Activated CD8-positive, alpha-beta T cell treated with anti-CD3 and anti-CD28 coated beads, Interleukin-2, amount 10 ng/mL, durations not matched to agents 7 days and 5 days (primary cell): Measurements from ENCODE around the gene FMN1. TPM values are rescaled to one million over a fixed set of nuclear protein-coding genes. Genes with fewer than 3 reads are reported as not detected.
"Not testable (repeated sequence)": the region's sequence is repeated elsewhere in the genome, so short reads cannot be mapped to it uniquely, and the experiment has no call there.

ENCODE experiments used
- ATAC-seq: fragments of 150-1000 bp; cut with Tn5 transposase; one replicate; pipeline ENCODE4 v1.10.0; 2021; ENCODE audit warnings: moderate library complexity
- CTCF ChIA-PET: fragments of 350-600 bp; sonication (Branson Sonifier 250); formaldehyde crosslinking; loops from one replicate; lab custom pipeline; 2021; ENCODE audit warnings: antibody characterized with exemption; lab: Charles Lee
- POLR2A ChIA-PET: fragments of 350-600 bp; sonication (Branson Sonifier 250); formaldehyde crosslinking; loops from one replicate; lab custom pipeline; 2021; ENCODE audit warnings: antibody characterized with exemption; lab: Charles Lee
- DNase-seq: peaks from one replicate; pipeline ENCODE4 v3.0.0-alpha.2; 2020
- H3K27ac Mint-ChIP-seq: one replicate; pipeline ENCODE4 v1.8.0; 2021; ENCODE audit warnings: mild to moderate bottlenecking, mixed read lengths
- H3K27me3 Mint-ChIP-seq: one replicate; pipeline ENCODE4 v1.8.0; 2021; ENCODE audit warnings: low read depth, mixed read lengths
- H3K36me3 Mint-ChIP-seq: one replicate; pipeline ENCODE4 v1.8.0; 2021; ENCODE audit warnings: low read depth, mixed read lengths
- H3K4me1 Mint-ChIP-seq: one replicate; pipeline ENCODE4 v1.8.0; 2021; ENCODE audit warnings: low read depth, mixed read lengths
- H3K4me3 Mint-ChIP-seq: one replicate; pipeline ENCODE4 v1.8.0; 2021; ENCODE audit warnings: mild to moderate bottlenecking, mixed read lengths
- H3K9me3 Mint-ChIP-seq: one replicate; pipeline ENCODE4 v1.8.0; 2022; ENCODE audit warnings: mixed read lengths; ENCODE audit not compliant: insufficient read depth
- total RNA-seq, 2 experiments: library from RNA; stranded (reverse); gene quantifications; one replicate each; pipeline ENCODE4 v1.2.3, GENCODE V29; 2021

Gene FMN1
- total RNA-seq, 2 experiments from 2014 or later: 0.05 TPM; not detected in 1

DNA sequence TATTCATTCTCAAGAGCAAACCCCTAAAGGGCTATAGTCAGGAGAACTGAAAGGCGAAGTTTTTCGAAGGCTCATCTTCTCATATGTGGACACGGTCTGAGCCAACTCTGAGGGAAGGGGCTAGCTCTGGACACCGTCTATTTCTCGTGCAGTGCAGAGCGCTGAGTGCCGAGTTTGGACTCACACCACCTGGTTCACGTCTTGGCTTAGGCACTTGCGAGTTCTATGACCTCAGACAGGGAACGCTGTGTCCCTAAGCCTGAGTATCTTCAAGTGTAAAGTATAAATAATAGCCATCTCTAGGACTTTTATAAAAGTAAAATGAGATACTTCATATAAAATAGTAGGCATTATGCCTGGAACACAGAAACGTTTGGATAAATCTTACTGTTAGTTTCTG is 223.7 kb downstream of the FMN1 start:
- Mint-ChIP-seq H3K4me1 (no peaks in the 10 kb centered on the region), H3K4me3 (no peak overlapping the region), H3K9me3 (no peaks in the 10 kb centered on the region), H3K27ac (no peak overlapping the region), H3K27me3 (peaks cover 3% of the 10 kb centered on the region), H3K36me3 (no peaks in the 10 kb centered on the region)
- POLR2A ChIA-PET: no interaction called here
- ATAC-seq (no peak), DNase-seq (no peak)
- CTCF ChIA-PET: no interaction called here

DNA sequence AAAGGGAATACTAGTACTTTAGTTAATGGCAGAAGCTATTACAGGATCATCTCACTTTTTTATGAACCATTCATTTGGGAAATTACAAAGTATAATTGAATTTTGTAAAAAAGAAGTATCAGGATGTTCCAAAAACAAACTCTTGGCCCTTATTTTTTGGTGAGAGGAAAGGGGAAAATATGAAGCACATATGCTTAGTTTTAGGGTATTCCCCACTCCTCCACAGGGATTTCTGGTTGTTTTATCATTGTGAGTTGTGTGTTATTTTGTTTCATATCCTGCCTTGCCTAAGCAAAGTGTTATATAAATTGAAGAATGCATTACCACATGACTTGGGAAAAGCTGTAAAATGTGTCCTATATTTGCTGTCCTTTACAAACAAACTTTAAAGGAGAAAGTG is 227.0 kb downstream of the FMN1 start:
- CTCF ChIA-PET: no interaction called here
- H3K4me1 Mint-ChIP-seq: no peaks in the 10 kb centered on the region
- no peaks in the 10 kb centered on the region for H3K27me3 Mint-ChIP-seq
- no peak overlapping the region for H3K27ac Mint-ChIP-seq
- H3K9me3 Mint-ChIP-seq: no peaks in the 10 kb centered on the region
- no peak for ATAC-seq
- H3K4me3 Mint-ChIP-seq: no peak overlapping the region
- POLR2A ChIA-PET: no interaction called here
- no peak for DNase-seq
- H3K36me3 Mint-ChIP-seq: no peaks in the 10 kb centered on the region

DNA sequence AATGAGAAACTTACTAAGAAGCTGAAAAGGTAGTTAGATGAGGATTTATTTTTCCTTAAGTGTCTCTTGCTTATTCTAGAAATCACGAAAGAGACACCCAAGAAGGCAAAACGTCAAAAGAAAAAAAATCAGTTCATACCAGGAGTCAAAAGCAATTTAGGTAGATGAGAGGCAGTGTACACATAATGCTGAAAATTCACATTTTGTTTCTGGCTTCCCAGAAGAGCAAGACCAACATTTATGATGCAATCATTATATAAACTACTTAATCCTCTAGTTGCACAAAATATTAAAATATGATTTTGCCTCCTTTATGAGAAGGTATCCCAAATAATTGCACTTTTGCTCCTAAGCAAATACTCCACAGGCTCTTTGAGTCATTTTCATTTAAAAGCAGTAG is 228.0 kb downstream of the FMN1 start:
- CTCF ChIA-PET: interaction anchor here (0.7 kb wide), 1 partner anchor 1287 kb away, joined by 3 read pairs; no protein-coding TSS in a partner anchor
- Mint-ChIP-seq H3K4me1 (no peaks in the 10 kb centered on the region), H3K36me3 (no peaks in the 10 kb centered on the region), H3K27ac (no peak overlapping the region), H3K9me3 (no peaks in the 10 kb centered on the region), H3K27me3 (no peaks in the 10 kb centered on the region), H3K4me3 (no peak overlapping the region)
- DNase-seq (no peak), ATAC-seq (no peak)
- POLR2A ChIA-PET: no interaction called here

DNA sequence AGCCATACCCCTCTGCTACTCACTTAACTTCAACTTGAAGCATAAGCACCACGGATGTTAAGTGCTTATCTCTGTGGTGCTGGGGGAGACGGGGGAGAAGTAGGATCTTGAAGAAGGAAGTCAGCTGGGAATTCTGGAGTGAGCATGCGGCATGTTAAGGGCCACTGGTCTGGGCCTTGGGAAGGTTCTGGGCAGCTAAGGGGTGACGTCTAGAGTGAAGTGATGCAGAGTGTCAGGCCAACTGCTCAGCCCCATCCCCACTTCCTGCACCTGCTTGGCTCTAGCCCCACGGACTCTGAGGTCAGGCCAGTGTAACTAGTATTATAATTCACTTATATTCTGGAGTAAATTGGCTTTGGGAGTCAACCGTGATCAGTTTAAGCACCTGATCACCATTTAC is 228.6 kb downstream of the FMN1 start:
- ATAC-seq (no peak), DNase-seq (no peak)
- Mint-ChIP-seq H3K4me1 (no peaks in the 10 kb centered on the region), H3K4me3 (no peak overlapping the region), H3K9me3 (no peaks in the 10 kb centered on the region), H3K27me3 (no peaks in the 10 kb centered on the region), H3K27ac (no peak overlapping the region), H3K36me3 (no peaks in the 10 kb centered on the region)
- CTCF ChIA-PET: interaction anchor here (0.7 kb wide), 1 partner anchor 1288 kb away, joined by 3 read pairs; no protein-coding TSS in a partner anchor
- POLR2A ChIA-PET: no interaction called here

DNA sequence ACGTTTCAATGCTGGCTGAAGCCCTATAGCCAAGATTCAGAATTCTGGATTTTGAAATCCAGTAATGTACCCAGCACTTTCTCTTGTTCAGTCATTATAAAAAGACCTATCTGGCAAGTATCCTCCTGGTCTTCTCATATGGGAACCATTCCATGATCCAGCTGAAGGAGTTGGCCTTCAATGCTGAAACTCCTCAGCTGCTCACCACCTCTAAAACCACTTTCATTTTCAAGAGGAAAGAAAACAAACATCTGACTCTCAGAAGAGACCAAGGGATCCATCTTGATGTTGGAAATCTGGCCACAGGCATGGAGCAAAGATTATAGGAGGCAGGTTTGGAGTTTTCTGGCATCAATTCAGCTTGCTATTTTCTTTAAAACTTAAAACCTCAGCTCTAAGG is 235.4 kb downstream of the FMN1 start:
- H3K4me1 Mint-ChIP-seq: no peaks in the 10 kb centered on the region
- no peak overlapping the region for H3K4me3 Mint-ChIP-seq
- ATAC-seq (no peak), DNase-seq (no peak)
- no peaks in the 10 kb centered on the region for H3K27me3 Mint-ChIP-seq
- CTCF ChIA-PET: interaction anchor here (1.4 kb wide), 1 partner anchor 11 kb away, joined by 3 read pairs; no protein-coding TSS in a partner anchor
- H3K9me3 Mint-ChIP-seq: no peaks in the 10 kb centered on the region
- no peak overlapping the region for H3K27ac Mint-ChIP-seq
- POLR2A ChIA-PET: no interaction called here
- H3K36me3 Mint-ChIP-seq: no peaks in the 10 kb centered on the region

DNA sequence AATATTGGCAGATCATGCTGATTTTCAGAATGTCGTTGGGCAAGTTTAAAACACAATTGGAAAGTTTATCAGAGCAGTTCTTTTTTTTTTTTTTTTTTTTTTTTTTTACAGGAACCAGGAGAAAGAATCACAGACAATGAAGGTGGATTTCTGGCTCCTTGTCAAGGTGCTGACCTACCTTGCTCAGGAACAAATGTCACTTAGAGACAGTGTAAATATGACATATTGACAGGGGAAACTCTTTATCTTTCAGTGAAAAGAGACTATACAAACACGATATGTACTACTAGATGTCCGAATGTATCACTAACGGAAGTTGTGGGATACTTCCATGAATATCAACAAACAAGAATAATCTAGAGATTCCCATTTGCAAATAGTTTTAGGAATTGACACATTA is 237.3 kb downstream of the FMN1 start:
- no peak for ATAC-seq
- no peaks in the 10 kb centered on the region for H3K9me3 Mint-ChIP-seq
- DNase-seq: no peak
- no peak overlapping the region for H3K27ac Mint-ChIP-seq
- H3K27me3 Mint-ChIP-seq: no peaks in the 10 kb centered on the region
- CTCF ChIA-PET: no interaction called here
- H3K36me3 Mint-ChIP-seq: no peaks in the 10 kb centered on the region
- no peak overlapping the region for H3K4me3 Mint-ChIP-seq
- H3K4me1 Mint-ChIP-seq: no peaks in the 10 kb centered on the region
- POLR2A ChIA-PET: no interaction called here

DNA sequence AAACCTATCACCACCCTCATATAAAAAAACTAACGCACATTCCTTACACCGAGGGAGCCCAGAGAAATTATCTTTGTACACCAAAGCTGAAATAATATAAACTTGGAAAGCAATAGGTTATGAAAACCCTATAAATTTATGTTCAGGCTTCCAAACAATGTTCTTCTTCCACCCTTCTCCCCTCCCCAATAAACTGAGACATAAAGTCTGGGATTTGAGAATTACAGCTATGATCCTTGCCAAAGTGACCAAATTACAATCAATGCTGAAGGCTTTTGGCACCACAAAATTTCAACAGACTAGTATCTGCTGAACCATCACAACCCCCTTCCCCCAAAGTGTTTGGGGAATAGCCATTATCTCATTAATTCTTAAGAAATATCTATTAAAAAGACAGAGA is 237.8 kb downstream of the FMN1 start:
- CTCF ChIA-PET: no interaction called here
- no peaks in the 10 kb centered on the region for H3K27me3 Mint-ChIP-seq
- H3K4me1 Mint-ChIP-seq: no peaks in the 10 kb centered on the region
- ATAC-seq (no peak), DNase-seq (no peak)
- H3K36me3 Mint-ChIP-seq: no peaks in the 10 kb centered on the region
- POLR2A ChIA-PET: no interaction called here
- no peak overlapping the region for H3K4me3 Mint-ChIP-seq
- H3K9me3 Mint-ChIP-seq: no peaks in the 10 kb centered on the region
- no peak overlapping the region for H3K27ac Mint-ChIP-seq

DNA sequence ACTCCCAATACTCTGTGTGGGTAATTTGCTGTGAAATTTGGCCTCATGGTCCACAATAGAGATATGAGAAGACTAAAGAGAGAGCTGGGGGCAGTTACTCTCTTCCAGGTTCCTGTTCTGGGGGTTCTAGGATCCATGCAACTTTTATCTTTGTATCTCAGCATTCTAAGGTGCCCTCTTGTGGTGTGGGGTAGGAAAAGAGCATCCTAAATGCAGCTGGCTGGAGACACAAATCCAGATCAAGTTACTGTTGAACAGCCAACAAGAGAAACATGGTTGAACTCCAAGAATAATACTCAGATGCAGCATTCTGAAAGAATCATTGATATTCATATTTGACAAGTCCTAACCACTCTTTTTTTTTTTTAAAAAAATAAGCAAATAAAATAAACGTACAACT is 238.5 kb downstream of the FMN1 start:
- H3K27me3 Mint-ChIP-seq: no peaks in the 10 kb centered on the region
- H3K4me1 Mint-ChIP-seq: no peaks in the 10 kb centered on the region
- no peak overlapping the region for H3K27ac Mint-ChIP-seq
- no peaks in the 10 kb centered on the region for H3K9me3 Mint-ChIP-seq
- ChIA-PET CTCF (interaction anchor here (0.8 kb wide), 1 partner anchor 281 kb away, joined by 3 read pairs; no protein-coding TSS in a partner anchor), POLR2A (no interaction called here)
- no peak overlapping the region for H3K4me3 Mint-ChIP-seq
- H3K36me3 Mint-ChIP-seq: no peaks in the 10 kb centered on the region
- DNase-seq (no peak), ATAC-seq (no peak)

DNA sequence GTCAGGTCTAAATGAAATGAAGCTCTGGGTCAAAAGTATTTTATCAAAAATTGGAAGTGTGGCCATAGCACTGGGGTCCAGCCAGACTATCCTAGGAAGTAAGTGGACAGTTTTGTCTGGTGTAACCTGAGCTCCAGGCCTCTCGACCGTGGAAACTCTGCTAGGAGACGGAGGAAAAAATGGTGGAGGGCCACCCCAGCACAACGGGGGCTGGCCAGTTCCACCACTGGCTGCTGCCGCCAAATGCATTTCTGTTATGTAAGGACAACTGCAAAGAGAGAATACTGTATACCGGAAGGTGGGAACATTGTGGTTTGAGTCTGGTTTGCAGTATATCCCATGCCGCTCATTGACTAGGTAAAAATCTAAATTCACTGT is 241.0 kb downstream of the FMN1 start:
- ATAC-seq: no peak
- H3K4me1 Mint-ChIP-seq: no peaks in the 10 kb centered on the region
- CTCF ChIA-PET: interaction anchor here (0.9 kb wide), 1 partner anchor 291 kb away, joined by 3 read pairs; no protein-coding TSS in a partner anchor
- no peak overlapping the region for H3K27ac Mint-ChIP-seq
- H3K36me3 Mint-ChIP-seq: no peaks in the 10 kb centered on the region
- POLR2A ChIA-PET: no interaction called here
- no peaks in the 10 kb centered on the region for H3K9me3 Mint-ChIP-seq
- no peak overlapping the region for H3K4me3 Mint-ChIP-seq
- no peak for DNase-seq
- H3K27me3 Mint-ChIP-seq: peaks cover 6% of the 10 kb centered on the region

DNA sequence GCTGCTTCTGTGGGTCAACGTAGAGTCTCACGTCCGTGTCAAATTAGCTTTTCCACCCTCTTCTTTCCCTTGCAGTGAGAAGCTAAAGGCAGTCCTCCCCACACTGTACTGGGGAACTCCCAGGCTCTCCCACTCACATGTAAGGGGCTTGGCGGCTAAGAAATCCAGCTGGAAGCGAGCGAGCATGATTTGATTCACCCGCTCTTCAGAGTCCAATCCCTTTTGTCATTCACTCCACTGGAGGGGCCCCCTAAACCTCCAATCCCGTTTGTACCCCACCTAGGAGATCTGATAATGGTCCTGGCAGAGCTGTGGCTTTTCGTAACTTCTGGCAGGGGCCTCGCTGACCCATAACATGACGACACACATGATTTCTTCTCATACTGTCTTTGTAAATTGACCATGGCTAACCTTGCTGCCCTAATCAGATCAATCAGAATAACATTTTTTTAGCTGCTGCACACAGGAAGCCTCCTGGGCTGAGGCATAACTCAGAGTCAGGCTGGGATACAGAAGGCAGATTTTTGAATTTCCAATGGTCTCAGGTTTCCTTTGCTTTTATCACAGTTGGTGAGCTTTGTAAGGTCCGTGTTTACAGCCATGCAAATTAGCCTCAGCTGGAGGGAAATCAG is 241.5 kb downstream of the FMN1 start:
- no peak for ATAC-seq
- H3K4me3 Mint-ChIP-seq: no peak overlapping the region
- CTCF ChIA-PET: interaction anchor here (0.9 kb wide), 1 partner anchor 290 kb away, joined by 3 read pairs; no protein-coding TSS in a partner anchor
- no peak for DNase-seq
- peaks cover 6% of the 10 kb centered on the region for H3K27me3 Mint-ChIP-seq
- no peak overlapping the region for H3K27ac Mint-ChIP-seq
- no peaks in the 10 kb centered on the region for H3K4me1 Mint-ChIP-seq
- H3K9me3 Mint-ChIP-seq: no peaks in the 10 kb centered on the region
- POLR2A ChIA-PET: no interaction called here
- H3K36me3 Mint-ChIP-seq: no peaks in the 10 kb centered on the region

DNA sequence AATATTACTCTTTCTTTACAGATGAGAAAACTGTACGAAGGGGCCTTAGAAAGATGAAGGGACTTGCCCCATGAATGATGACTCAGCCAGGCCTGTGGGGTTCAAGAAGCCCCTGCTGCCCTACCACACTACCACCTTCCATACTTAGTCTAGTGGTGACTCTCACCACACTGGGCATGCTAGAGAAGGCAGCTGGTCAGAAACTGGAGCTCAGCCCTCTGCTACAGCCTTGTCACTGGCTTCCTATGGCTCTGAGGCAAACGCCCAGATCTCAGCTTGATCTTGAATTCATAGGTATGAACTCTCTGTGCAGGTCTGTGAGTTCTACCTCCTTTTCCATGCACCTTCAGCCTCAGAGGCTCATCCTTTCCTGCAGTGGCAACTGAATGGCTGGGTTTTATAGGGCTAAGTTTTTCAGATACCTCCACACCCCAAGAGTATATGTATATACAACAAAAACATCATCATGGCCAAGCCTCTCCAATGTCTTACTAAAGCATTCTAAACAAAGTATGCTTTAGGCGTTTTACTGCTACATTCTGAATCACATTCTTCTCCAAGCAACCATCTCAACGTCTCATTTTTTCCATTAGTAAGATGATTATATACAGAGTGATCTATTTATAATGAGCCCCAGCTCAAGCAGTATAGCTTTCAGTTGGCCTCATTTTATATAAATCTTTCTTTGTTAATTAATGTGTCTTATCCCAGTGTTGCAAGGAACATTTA is 242.6 kb downstream of the FMN1 start:
- H3K27ac Mint-ChIP-seq: no peak overlapping the region
- CTCF ChIA-PET: interaction anchor here (0.7 kb wide), 1 partner anchor 12 kb away, joined by 3 read pairs; no protein-coding TSS in a partner anchor
- no peaks in the 10 kb centered on the region for H3K36me3 Mint-ChIP-seq
- no peak for ATAC-seq
- no peak for DNase-seq
- peaks cover 6% of the 10 kb centered on the region for H3K27me3 Mint-ChIP-seq
- H3K4me3 Mint-ChIP-seq: no peak overlapping the region
- H3K4me1 Mint-ChIP-seq: no peaks in the 10 kb centered on the region
- no peaks in the 10 kb centered on the region for H3K9me3 Mint-ChIP-seq
- POLR2A ChIA-PET: no interaction called here

DNA sequence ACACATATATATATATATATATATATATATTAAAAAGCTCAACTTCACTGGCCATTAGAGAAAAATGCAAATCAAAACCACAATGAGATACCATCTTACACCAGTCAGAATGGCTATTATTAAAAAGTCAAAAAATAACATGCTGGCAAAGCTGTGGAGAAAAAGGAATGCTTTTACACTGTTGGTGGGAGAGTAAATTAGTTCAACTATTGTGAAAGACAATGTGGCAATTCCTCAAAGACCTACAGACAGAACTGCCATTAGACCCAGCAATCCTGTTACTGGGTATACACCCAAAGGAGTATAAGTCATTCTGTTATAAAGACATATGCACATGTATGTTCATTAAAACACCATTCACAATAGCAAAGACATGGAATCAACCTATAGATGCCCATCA is 244.5 kb downstream of the FMN1 start:
- H3K36me3 Mint-ChIP-seq, H3K27ac Mint-ChIP-seq, H3K27me3 Mint-ChIP-seq, H3K4me3 Mint-ChIP-seq, H3K4me1 Mint-ChIP-seq, CTCF ChIA-PET, H3K9me3 Mint-ChIP-seq, DNase-seq, ATAC-seq, POLR2A ChIA-PET: not testable (repeated sequence)
